Ureter (tissue), 1 donor: Measurements from ENCODE around the gene M1AP. TPM values are rescaled to one million over a fixed set of nuclear protein-coding genes. Genes with fewer than 3 reads are reported as not detected.

Experiments used
- DNase-seq: peaks from one replicate; pipeline ENCODE4 v3.0.0-alpha.2; 2020; ENCODE audit warnings: low spot score
- total RNA-seq: library from RNA; stranded (reverse); gene quantifications from one replicate; pipeline ENCODE4 v1.2.4, GENCODE V29; 2023
- donor health status: DM: yes; HTN: yes; CAD: no.

The M1AP gene
- total RNA-seq, 1 donor from 2014 or later: 1.4 TPM

DNA sequence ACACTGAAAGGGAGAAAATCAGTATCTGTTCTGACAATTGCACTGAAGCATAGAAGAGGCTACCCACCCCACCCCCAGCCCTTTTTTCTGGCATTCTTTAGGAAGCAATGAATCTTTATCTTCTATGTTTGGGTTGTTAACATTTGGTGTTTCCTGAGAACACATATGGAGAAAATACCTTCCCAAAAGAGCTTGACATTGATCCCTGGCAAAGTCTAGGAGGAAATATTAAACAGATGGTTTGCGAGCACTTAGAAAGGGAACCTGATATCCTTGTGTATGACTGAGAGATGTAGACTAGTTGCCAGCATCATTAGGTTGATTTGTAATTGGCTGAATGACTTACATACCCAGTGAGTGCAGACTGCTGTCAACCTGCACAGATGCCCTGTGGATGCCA lies 50.7 kb downstream of the M1AP start:
- no peak for DNase-seq

DNA sequence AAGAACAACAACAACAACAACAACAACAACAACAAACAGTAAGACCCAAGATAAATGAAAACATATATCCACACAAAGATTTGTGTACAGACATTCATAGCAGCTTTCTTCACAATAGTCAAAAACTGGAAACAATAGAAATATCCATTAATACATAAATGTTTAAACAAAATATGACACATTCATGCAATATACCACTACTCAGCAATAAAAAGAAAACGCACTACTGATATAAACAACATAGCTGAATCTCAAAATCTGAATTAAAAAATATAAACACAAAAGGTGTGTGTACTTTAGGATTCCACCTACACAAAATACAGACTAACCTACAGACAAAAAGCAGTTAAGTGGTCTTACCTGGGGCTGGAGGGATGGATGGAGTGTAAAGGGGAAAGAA lies 51.5 kb downstream of the M1AP start:
- no peak for DNase-seq

DNA sequence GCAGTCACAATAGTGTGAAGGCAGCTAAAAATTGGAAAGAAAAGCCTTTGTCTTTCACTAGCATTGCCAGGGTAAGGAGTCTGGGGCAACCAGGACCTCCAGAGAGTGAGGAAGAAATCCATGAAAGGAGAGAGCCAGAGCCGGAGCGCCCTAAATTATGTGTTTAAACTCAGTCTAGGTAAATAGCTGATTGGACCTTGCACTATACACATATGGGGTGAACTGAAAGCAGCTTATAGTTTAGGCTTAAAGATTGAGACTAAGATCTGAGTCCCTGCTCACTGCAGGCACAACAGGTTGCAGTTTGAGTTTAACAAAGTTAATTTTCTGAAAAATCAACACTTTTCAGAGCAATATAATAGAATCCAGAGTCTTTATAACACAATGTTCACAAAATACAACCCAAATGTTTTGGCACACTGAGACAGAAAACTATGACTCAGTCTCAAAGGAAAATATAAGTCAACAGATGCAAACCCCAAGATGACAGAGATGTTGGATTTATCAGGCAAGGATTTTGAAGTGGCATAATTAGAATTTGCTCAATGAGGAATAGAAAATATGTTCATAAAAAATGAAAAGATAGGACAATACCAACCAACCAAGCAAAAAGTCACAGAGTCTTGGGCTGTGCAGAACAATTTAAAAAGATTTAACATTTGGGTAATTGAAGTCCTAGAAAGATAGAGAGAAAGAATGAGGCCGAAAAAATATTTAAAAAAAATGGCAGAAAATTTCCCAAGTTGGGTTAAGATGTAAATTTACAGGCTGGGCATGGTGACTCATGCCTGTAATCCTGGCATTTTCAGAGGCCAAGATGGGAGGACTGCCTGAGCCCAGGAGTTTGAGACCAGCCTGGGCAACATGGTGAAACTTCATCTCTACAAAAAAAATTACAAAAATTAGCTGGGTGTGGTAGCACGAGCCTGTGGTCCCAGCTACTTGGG lies 54.0 kb downstream of the M1AP start:
- no peak for DNase-seq

GRCh38 chr2:74588664-74589063 lies 59.5 kb downstream of the M1AP start:
- DNase-seq: no peak

DNA sequence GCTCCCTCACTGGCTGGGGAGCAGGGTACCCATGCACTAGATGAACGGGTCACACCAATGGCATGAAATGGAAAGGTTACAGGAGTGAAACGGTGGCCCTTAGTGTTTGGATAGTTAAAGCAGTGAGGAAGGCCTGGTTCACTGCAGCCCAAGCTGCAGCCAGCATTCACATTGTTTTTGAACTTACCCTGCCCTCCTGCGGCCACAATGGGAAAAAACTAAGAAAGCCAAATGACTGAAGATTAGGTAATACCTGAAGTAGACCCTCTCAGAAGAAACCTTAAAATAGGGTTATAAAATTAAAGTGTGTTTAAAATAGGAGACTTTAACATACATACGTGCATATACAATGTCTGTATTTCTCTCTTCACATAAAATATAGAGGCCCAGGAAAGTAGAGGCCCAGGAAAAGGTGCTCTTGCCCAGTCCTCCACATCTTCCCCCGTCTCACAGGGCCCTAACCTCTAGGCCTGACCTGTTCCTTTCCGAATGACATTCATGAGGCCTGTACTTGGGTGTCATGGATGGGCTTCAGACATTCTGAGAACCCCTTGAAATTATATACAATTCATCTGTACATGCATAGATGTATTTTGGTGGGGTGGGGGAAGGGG lies 60.4 kb downstream of the M1AP start:
- peak; percentile 73 for DNase-seq

DNA sequence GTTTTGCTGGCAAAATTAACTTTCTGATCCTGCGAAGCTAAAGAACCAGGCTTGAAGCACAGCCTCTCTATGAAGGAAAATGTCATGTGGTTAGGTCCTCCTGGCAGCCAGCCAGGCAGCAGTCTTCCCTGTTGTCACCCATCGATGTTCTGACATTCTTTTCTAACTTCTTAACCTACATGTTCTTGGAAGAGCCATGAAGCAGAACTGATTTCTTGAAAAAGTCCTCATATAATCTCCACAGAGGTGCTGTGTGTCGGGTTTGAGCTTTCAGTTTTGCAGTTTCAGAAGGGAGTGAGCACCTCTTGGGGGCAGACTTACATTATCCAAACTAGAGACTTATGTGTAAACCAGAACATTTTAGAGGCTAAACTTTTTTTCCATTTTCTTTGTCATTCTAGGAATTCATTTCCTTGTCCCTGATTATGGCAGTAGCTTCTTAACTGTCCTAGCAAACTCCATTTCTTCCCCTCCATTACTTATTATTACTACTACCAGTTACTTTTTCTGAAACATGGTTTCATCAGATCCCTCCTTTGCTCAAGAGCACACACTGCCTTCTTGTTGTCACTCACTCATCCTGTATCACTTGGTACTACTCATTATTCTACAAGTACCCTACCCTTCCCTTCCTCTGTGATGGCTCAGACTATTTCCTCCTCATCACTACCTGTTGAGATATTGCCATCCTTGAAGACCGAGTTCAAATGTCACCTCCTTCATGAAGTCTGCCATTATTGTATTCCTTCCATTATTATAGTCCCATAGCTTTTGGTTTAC lies 62.5 kb downstream of the M1AP start:
- DNase-seq: no peak

- DNase-seq: no peak
Observed at GRCh38 chr2:74584088-74584645, 64.0 kb downstream of the M1AP start.

DNA sequence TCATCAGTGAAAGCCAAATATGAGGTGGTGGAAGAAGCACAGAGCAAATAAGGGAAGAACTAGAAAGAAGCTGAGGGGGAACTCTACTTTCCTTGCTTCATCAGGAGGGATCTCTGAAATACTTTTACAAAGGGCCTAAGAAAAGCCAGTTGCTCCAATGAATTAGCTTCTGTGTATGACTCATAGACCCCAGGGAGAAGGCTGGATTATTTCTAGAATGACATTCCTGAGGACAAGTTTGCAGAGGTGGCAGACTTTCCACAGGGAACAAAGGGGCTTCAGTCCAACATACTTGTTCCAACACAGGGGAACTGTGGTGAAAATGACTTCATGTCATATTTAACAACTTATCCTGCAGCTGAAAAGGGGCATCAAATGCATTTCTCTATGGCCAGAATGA lies 64.6 kb downstream of the M1AP start:
- DNase-seq: no peak

- DNase-seq: no peak
Observed at GRCh38 chr2:74582184-74582583, 65.9 kb downstream of the M1AP start.

GRCh38 chr2:74581463-74581862 lies 66.7 kb downstream of the M1AP start:
- DNase-seq: no peak

GRCh38 chr2:74578408-74578807 lies 69.7 kb downstream of the M1AP start:
- DNase-seq: no peak

DNA sequence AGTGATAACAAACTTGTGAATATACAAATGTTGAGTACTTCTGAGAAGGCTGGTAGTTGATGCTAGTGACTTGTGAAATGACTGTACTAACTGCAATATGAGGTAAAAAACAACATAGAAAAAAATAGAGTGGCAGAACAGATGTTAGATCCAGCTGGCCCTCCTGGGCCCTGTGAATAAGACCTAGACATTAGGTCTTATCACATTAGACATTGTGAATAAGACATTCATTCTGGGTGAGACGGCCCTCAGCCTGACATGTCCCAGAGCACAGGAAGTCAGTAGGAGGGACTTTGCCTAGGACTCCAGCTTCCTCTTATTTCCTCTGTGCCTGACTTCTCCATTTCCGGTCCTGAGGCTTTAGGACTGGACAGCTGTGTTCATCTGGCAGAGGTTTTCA lies 70.7 kb downstream of the M1AP start:
- no peak for DNase-seq

- DNase-seq: no peak
Observed at GRCh38 chr2:74576863-74577229, 71.3 kb downstream of the M1AP start.

GRCh38 chr2:74576211-74576862 lies 71.8 kb downstream of the M1AP start:
- no peak for DNase-seq

DNA sequence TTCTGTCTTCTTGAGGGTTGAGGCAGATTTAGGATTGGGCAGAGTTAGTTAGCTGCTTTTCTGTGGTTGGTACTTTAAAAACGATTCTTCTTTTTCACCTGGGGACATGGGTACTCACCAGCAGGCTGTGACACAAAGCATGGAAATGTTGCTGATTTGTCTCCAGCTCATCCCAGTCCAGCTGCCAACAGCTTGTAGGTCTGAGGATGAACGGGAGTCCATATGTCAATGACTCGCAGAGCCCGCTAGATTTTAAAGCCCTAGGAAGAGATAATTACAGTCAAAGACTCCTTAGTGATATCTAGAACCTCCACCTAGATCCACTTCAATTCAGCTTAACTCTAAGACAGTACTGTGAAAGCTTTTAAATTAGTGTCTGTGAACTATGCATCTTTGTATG lies 72.8 kb downstream of the M1AP start:
- DNase-seq: no peak

- no peak for DNase-seq
Observed at GRCh38 chr2:74573747-74574562, 74.2 kb downstream of the M1AP start.

DNA sequence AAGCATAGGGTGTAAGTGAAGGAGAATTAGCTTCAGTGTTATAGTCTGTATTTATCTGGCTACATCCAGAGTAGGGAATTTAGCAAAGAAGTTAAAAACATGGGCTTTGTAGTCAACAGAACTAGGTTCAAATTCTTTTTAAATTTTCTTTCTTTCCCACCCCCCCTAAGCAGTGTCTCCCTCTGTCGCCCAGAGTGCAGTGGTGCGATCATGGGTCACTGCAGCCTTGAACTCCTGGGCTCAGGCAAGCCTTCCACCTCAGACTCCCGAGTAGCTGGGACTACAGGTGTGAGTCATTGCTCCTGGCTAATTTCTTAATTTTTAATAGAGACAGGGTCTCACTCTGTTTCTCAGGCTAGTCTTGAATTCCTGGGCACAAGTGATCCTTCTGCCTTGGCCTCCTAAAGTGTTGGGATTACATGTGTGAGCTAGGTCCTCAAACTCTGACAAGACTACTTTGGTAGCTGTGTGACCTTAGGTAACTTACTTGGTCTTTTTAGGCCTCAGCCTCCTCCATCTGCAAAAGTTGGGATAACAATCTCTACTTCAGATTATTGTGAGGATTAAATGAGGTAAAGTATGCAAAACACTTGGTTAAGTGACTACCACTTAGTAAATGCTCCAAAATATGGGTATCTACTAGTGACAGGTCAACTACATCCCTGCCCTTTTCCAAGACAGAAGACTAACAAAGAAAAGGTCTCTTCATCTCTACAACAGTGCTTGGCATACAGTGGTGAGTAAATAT lies 75.8 kb downstream of the M1AP start:
- no peak for DNase-seq

DNA sequence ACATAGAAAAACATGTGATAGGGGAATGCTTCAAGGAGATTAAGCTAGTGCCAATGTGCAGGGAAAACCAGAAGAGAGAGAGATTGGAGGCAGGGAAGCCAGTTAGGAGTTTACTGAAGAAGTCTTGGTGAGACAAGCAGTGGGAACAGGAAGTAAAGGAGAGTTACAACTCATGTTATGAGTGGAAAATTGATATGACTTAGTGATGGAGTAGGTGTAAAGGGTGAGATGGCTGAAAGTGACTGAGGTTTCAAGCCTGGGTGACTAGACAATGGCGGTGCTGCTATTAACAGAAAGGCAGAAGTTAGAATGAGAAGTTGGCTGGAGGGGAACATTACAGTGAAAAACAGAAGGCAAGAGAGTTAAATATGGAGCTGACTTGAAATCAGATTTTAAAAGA lies 77.1 kb downstream of the M1AP start:
- no peak for DNase-seq

DNA sequence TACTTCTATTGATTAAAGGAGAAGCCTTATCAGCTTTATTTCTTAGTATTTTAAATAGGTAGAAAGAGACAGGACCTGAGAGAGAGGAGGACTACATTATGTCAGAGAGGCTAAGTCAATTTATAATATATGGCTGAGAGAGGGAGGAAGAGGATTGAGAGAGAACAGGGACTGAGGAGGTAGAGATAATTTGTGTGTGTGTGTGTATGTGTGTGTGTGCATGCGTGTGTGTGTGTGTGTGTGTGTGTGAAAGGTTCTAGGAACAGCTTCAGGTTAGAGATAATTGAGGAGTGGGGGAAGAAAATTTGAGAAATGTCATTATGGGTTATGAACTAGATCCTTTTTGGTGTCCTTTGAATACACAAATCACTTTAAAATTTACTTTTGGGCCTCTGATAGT lies 78.4 kb downstream of the M1AP start:
- DNase-seq: no peak

DNA sequence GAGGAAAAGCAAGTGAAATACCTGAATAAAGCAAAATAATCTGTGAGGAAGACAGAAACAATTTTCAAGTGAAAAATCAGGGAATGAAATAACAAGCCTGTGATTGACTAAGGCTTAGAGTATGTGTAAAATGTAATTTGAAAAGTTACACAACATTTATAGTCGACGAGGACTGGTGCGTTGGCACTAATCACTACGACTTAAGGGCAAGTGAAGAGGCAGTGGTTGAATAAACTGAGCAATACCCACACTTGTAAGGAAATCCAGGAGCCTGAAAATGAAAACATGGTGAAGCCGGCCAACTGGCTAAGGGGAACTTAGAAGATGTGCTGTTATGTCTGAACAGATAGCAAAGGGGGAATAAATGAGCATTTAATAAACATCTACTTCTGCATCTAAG lies 80.2 kb downstream of the M1AP start:
- DNase-seq: no peak
